ENCODE results near the gene STXBP1.

STXBP1 gene

GRCh38 chr9:127739614-127740330 lies 127.7 kb downstream of the STXBP1 start:
- no peak for DNase-seq

GRCh38 chr9:127741831-127742434 lies 129.9 kb downstream of the STXBP1 start:
- DNase-seq = no peak
